ENCODE measurements around the gene POLR3B.
"Not testable (repeated sequence)": the region's sequence is repeated elsewhere in the genome, so short reads cannot be mapped to it uniquely, and the experiment has no call there.

The POLR3B gene

GRCh38 chr12:106342397-106343213, 14.9 kb upstream of the POLR3B start:
- no peak for DNase-seq (ENCODE audit: low read depth)

- no peak for DNase-seq (ENCODE audit: low read depth)
These were observed 14.4 kb upstream of the POLR3B start for GRCh38 chr12:106343214-106343528.

DNA sequence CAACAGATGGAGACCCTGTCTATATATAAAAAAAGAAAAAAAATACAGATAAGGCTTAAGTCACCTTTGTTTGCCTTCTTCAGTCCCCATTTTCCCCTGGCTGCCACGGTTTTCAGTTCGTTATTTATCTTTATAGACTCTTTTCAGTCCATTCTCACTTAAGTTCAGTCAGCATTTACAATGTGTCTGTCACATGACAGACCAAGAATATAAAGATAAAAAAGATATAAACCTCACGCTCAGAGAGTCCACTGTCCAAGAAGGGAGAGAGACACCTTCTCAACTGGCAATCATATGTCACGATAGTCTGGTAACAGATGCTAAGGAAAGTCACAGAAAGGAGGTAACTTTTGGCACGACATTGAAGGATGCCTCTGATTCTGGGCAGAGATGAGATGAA, 13.4 kb upstream of the POLR3B start:
- DNase-seq (ENCODE audit: low read depth) = no peak

DNA sequence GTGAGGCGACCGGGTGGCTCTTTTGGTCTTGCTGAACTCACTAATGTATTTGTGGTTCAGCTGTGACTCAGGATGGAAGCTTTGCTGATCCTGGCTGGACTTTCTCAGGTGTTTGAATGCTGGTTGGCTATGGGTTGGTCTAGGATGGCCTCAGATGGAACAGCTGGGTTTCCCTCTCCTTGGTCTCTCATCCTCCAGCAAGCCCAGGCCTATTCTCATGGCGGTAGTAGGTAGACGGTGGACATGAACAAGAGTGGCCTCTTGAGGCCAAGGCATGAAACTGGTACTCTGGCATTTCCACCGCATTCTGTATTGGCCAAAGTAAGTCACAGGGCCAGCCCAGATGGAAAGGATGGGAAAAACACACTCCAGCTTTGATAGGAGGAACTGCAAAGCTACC, 11.8 kb upstream of the POLR3B start:
- DNase-seq (ENCODE audit: low read depth) = no peak

DNA sequence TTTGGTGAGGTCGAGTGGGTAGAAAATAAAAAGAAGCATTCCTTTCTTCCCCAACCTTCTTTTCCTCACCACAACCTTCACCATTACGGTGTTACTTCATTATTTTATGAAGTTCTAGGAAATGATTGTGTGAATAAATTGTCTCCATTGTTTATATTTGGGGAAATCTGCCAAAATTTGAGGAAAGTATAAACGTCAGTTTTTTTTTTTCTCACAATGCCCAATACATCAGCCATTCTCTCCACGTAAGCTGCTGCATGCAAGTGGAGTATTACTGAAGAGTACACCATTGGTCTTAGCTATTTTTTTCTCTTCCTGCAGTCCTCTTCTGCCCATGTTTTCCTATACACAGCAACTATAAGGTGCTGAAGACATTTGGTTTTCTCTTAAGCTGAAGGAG, 9.1 kb upstream of the POLR3B start:
- DNase-seq (ENCODE audit: low read depth) = no peak

GRCh38 chr12:106353175-106353574, 4.4 kb upstream of the POLR3B start:
- DNase-seq (ENCODE audit: low read depth) = no peak

- no peak for DNase-seq (ENCODE audit: low read depth)
These were observed 1.1 kb downstream of the POLR3B start for GRCh38 chr12:106358396-106359241.

DNA sequence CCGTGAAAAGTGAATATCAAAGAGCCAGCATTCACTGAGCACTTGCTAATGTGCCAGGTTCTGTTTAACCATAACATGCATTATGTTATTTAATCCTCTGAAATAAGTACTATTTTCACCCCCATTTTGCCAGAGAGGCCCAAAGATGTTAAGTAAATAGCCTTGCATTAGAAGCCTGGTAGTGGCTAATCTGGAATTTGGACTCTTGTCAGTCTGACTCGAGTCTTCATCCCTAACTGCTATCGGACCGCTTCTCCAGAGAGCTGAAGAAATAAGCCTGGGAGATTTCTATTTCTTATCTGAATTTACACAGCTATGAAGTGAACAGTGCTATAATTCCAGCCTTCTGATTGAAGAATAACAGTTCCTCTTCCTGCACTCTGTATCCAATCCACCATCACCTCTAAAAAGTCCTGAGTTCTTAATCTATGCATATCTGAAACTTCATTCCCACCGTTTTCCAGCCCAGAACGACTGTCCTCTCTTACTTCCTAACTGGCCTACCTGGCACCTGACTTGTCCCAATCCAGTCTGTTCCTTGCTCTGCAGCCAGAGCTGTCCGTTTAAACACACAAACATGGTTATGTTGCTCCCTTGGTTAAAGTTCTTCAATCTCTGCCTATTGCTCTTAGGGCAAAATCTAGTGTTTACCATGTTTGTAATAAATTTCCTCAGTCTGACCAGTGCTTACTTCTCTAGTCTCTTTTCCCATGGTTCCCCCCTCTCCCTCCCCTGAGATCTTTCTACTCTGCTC, 2.3 kb downstream of the POLR3B start:
- no peak for DNase-seq (ENCODE audit: low read depth)

- no peak for DNase-seq (ENCODE audit: low read depth)
These were observed 2.9 kb downstream of the POLR3B start for GRCh38 chr12:106360400-106360994.

DNA sequence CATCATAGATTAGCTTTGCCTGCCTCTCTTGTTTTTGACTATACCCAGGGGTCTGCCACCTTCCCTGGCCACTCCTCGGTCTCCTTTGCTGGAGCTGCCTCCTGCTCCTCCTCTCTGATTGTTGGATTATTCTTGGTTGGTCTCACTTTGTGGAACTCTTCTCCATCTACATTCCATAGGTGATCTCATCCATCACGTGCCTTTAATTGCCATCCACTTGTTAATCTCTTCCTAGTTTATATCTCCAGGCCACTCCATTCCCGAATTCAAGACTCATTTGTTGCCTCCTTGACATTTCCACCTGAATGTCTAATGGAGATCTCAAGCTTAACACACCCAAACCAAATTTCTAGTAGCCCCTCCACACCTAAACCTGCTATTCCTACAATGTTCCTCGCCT, 5.4 kb downstream of the POLR3B start:
- no peak for DNase-seq (ENCODE audit: low read depth)

GRCh38 chr12:106364261-106364660, 6.7 kb downstream of the POLR3B start:
- DNase-seq (ENCODE audit: low read depth) = no peak

- DNase-seq (ENCODE audit: low read depth) = no peak
These were observed 12.2 kb downstream of the POLR3B start for GRCh38 chr12:106369624-106370346.

GRCh38 chr12:106378788-106379187, 21.2 kb downstream of the POLR3B start:
- no peak for DNase-seq (ENCODE audit: low read depth)

DNA sequence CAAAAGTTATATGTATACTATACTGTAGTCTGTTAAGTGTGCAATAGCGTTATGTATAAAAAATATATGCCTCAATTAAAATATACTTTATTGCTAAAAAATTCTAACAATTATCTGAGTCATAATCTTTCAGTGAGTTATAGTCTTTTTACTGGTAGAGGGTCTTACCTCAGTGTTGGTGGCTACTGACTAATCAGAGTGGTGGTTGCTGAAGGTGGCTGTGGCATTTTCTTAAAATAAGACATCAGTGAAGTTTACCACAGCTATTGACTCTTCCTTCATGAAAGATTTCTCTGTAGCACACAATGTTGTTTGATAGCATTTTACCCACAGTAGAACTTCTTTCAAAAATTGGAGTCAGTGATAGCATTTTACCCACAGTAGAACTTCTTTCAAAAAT, 23.4 kb downstream of the POLR3B start:
- no peak for DNase-seq (ENCODE audit: low read depth)

GRCh38 chr12:106381866-106382265, 24.3 kb downstream of the POLR3B start:
- not testable (repeated sequence) for DNase-seq (ENCODE audit: low read depth)

GRCh38 chr12:106386813-106387535, 29.4 kb downstream of the POLR3B start:
- no peak for DNase-seq (ENCODE audit: low read depth)

DNA sequence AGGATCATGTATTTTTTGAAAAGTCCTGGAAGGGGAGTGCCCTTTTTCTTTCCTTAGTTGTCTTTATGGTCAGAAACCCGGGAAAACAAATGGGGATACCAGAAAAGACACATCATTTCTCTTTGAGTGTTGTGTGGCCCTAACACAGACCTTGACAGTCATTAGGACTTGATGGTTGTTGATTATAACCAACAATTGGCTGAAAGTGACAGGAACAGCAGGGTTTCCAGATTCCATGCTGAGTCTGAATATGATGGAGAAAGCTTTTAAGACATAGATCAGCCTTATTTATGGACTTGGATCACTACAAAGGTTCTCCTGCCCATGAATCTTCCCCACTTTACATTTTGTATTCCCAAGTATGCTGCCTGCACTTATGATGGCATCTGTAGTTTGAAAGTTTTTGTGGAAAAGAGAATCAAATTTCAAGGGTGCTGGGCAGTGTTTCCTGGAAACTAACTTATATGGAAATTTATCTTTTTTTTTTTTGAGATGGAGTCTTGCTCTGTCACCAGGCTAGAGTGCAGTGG, 30.4 kb downstream of the POLR3B start:
- DNase-seq (ENCODE audit: low read depth) = no peak

- no peak for DNase-seq (ENCODE audit: low read depth)
These were observed 31.6 kb downstream of the POLR3B start for GRCh38 chr12:106389151-106389550.

DNA sequence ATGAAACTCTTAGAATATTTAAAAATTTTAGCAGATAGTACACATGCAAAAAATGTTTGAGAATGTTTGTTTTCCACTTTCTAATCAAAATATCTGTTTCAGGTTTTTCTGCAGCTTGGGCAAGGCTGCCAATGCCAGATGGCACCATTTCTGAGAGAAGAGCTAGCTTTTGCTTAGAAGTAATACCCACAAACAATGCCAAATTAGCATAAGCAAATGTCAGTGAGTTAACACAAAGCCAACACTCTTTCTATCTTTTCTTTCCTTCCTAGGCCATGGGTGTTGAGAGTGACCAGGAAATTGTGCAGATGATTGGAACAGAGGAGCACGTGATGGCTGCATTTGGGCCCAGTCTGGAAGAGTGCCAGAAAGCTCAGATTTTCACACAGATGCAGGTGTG, 35.2 kb downstream of the POLR3B start:
- no peak for DNase-seq (ENCODE audit: low read depth)

DNA sequence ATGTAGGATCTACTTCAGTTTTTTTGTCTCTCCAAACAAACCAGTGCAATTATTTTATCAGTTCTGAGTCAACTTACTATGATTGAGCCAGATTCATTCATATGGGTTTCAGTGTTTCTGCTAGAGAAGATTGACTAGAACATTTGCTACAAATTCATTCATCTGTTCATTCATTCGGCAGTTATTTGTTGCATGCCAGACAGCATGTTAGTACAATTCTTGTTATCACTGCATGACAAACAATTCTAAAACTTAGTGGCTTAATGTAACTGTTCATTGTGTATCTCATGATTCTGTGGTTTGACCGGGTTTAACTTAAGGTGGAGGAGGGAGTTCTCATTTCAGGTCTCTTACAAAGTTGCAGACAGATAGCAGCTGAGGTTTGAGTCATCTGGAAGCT, 52.3 kb downstream of the POLR3B start:
- DNase-seq (ENCODE audit: low read depth) = no peak

GRCh38 chr12:106412563-106412962, 55.0 kb downstream of the POLR3B start:
- DNase-seq (ENCODE audit: low read depth) = no peak
